ENCODE measurements around the gene INSRR. TPM values are rescaled to one million over a fixed set of nuclear protein-coding genes. Genes with fewer than 3 reads are reported as not detected.

INSRR gene
- total and polyA plus RNA-seq, 9 of the 15 experiments (the other 6 are each of a cell fraction or from before 2014, with no cell fraction given): 0.03 to 0.18 (median 0.06) TPM; not detected in 3

DNA sequence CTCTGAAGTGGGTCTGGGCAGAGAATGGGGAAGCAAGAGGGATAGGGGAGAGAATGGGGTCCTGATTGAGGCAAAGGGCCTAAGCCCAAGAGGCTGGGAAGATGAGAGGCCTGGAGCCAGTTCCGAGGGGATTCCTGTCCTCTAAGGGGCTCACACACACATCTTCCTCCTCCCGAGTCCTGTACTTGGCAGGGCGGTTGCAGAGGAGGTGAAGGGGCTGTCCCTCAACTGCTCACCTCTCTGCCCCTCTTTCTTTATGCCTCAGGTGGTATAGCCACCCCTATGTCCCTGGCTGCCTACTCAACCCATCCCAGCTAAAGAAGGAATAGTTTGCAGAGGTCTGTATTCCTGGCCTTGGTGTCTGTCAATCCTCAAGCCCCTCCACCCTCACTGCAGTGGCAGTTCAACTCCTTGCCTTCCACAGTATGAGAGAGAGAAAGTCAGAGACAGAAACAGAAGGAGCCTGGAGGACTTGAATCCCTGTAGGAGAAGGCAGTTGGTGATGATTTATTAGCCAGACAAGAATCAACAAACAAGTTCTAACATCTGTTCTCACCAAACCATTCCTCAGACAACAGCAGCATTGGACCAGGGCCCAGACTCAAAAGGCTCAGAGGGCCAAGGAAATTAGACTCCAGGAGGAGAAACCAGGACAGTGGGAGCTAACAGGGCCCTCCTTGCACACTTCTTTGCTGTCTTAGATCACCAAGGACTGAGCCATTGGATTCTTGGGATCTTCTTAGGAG lies 53.0 kb downstream of the INSRR start:
- ChIA-PET POLR2A (interaction anchor here (0.8 to 1.4 kb wide), 2 partner anchors 11 to 16 kb away, joined by 3 to 5 read pairs; partner anchors contain the start of gene SH2D2A), CTCF (ENCODE audit: low intra/inter-chr PET ratio) (no interaction called here)
- no peak overlapping the region for H3K27ac ChIP-seq (ENCODE audit: extremely low read depth, low read depth, low read length)
- H3K27me3 ChIP-seq (ENCODE audit: control insufficient read depth in 2 of 2, insufficient read depth in 2 of 2, low read length in 2 of 2): no peaks in the 10 kb centered on the region
- H4K20me1 ChIP-seq (replicated peaks; ENCODE audit: control insufficient read depth, insufficient read depth, low read length): no peaks in the 10 kb centered on the region
- in situ Hi-C loops (cut with MboI) (no loop called here), intact Hi-C loops (cut with micrococcal nuclease) (no loop called here)
- WGBS (ENCODE audit: insufficient coverage, low coverage, missing lambda C conversion rate): 75% methylated on average over 3 of the region's 3 CpGs
- H3K4me2 ChIP-seq (ENCODE audit: insufficient read depth, low read length): no peak overlapping the region
- no peak for DNase-seq (ENCODE audit: extremely low read depth in 1 of 4, low spot score in 3 of 4)
- peaks cover 13 to 14% of the 10 kb centered on the region in 2 experiments for H3K4me1 ChIP-seq (replicated peaks in 1 of 2; ENCODE audit: control insufficient read depth in 2 of 2, insufficient read depth in 2 of 2, low read length in 2 of 2)
- no peak overlapping the region for H3K4me3 ChIP-seq
- H3K9ac ChIP-seq (ENCODE audit: insufficient read depth in 1 of 2, low read depth in 2 of 2, low read length in 2 of 2): peak overlapping the region in 1 of 2 experiments; percentile 45; a peak in 1 of 4 replicates
- peaks cover 19% of the 10 kb centered on the region; the same call in 2 of the 3 replicates for H3K36me3 ChIP-seq (ENCODE audit: control insufficient read depth, insufficient read depth, low read length)
- BruUV-seq (replicated peaks): no TSS peak
- H3K9me3 ChIP-seq (replicated peaks; ENCODE audit: control insufficient read depth, insufficient read depth, low read depth, low read length): no peaks in the 10 kb centered on the region
- peak; percentile 69 for FAIRE-seq
- H2AFZ ChIP-seq (ENCODE audit: low read depth, low read length): no peak overlapping the region
- no peaks in the 10 kb centered on the region for H3K9me1 ChIP-seq (ENCODE audit: control insufficient read depth, insufficient read depth, low read length)
- ATAC-seq: no peak
- H3K79me2 ChIP-seq (ENCODE audit: control insufficient read depth, insufficient read depth, low read length): no peaks in the 10 kb centered on the region
- TF ChIP-seq ATF3 (IDR thresholded peaks at IDR 0.05) (no peak), ATF3 (CRISPR knock-in tag; conservative IDR thresholded peaks at IDR 0.05) (no peak), CHD4 (IDR thresholded peaks at IDR 0.05; ENCODE audit: insufficient read depth, insufficient replicate concordance, low read depth, low read length, poor library complexity, severe bottlenecking) (no peak), CHD2 (IDR thresholded peaks at IDR 0.05; ENCODE audit: low read depth, low read length) (no peak), EGR1 (conservative IDR thresholded peaks at IDR 0.05) (no peak), ZNF3 (CRISPR knock-in tag; IDR thresholded peaks at IDR 0.05) (no peak), ZNF764 (CRISPR knock-in tag; IDR thresholded peaks at IDR 0.05; ENCODE audit: low read depth) (no peak), HMGN3 (IDR thresholded peaks at IDR 0.05; ENCODE audit: borderline replicate concordance, extremely low read depth, insufficient read length, low read depth, low read length) (no peak), NFXL1 (CRISPR knock-in tag; IDR thresholded peaks at IDR 0.05) (no peak), ZNF551 (CRISPR knock-in tag; IDR thresholded peaks at IDR 0.05) (no peak), SREBF2 (CRISPR knock-in tag; IDR thresholded peaks at IDR 0.05) (no peak), ZNF644 (tag; IDR thresholded peaks at IDR 0.05; ENCODE audit: low read depth) (no peak), PKNOX1 (IDR thresholded peaks at IDR 0.05) (0 out of 2 replicates have a peak, but pooled peaks have one; percentile 35)
- TF ChIP-seq, protein P1, sequence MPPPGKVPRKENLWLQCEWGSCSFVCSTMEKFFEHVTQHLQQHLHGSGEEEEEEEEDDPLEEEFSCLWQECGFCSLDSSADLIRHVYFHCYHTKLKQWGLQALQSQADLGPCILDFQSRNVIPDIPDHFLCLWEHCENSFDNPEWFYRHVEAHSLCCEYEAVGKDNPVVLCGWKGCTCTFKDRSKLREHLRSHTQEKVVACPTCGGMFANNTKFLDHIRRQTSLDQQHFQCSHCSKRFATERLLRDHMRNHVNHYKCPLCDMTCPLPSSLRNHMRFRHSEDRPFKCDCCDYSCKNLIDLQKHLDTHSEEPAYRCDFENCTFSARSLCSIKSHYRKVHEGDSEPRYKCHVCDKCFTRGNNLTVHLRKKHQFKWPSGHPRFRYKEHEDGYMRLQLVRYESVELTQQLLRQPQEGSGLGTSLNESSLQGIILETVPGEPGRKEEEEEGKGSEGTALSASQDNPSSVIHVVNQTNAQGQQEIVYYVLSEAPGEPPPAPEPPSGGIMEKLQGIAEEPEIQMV (tag; conservative IDR thresholded peaks at IDR 0.05; ENCODE audit: low read depth): no peak
- TF ChIP-seq, protein P2, sequence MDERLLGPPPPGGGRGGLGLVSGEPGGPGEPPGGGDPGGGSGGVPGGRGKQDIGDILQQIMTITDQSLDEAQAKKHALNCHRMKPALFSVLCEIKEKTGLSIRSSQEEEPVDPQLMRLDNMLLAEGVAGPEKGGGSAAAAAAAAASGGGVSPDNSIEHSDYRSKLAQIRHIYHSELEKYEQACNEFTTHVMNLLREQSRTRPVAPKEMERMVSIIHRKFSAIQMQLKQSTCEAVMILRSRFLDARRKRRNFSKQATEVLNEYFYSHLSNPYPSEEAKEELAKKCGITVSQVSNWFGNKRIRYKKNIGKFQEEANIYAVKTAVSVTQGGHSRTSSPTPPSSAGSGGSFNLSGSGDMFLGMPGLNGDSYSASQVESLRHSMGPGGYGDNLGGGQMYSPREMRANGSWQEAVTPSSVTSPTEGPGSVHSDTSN (CRISPR knock-in tag; IDR thresholded peaks at IDR 0.05; ENCODE audit: low read depth): no peak
- TF ChIP-seq, protein P2 (tag; conservative IDR thresholded peaks at IDR 0.05; ENCODE audit: low read depth): peak; percentile 74

All from K562 (cell line).